Stromal cell of bone marrow (primary cell): Measurements from ENCODE around the gene KCNE4.

ENCODE experiments used
- DNase-seq: peaks from one replicate; pipeline ENCODE4 v3.0.0-alpha.2; 2012; ENCODE audit warnings: low read depth

KCNE4 gene, protein sequence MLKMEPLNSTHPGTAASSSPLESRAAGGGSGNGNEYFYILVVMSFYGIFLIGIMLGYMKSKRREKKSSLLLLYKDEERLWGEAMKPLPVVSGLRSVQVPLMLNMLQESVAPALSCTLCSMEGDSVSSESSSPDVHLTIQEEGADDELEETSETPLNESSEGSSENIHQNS

GRCh38 chr2:223051693-223052289 lies at the start of gene KCNE4:
KCNE4 (plus strand) TSS chr2:223052190; CDS start chr2:223052831, 641 bp downstream.
- DNase-seq = peak; percentile 69

GRCh38 chr2:223003191-223003590 lies 48.8 kb upstream of the KCNE4 start:
- no peak for DNase-seq

GRCh38 chr2:223005496-223005895 lies 46.5 kb upstream of the KCNE4 start:
- no peak for DNase-seq

GRCh38 chr2:223007531-223007930 lies 44.5 kb upstream of the KCNE4 start:
- no peak for DNase-seq

DNA sequence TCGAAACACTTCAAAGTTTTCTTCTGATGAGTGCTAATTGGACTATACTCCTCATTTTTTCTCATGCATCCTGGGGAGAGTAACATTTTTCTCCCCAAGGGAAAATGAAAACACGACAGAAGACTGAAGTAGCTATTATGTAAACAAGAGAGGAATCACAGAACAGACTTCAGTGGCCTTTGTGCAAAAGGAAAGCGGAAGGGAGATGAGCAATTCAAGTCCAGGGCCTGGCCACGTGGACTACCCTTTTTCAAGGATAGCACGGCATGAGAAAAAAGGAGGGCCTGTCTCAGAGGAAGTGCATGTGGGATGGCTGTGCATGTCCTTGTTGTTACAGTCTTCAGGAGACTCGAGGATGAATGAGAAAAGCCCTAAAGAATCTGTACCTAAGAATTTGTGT lies 43.8 kb upstream of the KCNE4 start:
- no peak for DNase-seq

DNA sequence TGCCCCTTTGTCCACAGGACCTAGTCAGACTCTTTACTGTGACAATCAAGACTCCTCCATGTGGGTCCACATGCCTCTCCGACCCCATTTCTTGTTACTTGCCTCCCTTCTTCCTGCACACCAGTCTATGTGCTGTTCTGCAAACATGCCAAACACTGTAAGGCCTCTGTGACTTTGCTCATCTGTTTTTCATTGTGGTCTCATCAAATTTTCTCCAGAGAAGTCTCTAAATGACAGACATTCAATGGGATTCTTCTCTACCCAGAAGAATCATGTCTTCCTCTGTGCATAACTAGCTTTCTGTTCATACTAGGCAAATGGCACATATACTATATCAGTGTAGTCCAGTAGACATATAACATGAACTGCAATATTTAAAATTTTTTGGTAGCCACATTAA lies 43.0 kb upstream of the KCNE4 start:
- no peak for DNase-seq

DNA sequence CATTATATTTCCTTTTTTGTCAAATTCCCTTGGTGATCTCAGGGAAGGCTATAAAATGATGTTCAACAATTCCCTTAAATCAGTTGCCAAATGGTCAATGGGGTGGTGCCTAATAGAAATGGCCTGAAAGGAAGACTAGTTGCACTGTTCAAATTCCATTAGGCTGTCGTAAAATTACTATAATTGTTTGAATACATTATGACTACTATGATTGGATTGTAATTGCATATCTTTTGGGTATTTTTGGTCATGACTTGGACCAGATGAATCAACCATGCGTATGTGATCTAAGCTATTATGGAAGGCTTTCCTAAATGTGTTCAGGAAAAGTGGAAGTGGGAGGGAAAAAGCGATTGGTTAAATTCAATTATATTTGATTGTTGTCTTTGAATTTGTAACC lies 41.3 kb upstream of the KCNE4 start:
- DNase-seq = peak; percentile 76

DNA sequence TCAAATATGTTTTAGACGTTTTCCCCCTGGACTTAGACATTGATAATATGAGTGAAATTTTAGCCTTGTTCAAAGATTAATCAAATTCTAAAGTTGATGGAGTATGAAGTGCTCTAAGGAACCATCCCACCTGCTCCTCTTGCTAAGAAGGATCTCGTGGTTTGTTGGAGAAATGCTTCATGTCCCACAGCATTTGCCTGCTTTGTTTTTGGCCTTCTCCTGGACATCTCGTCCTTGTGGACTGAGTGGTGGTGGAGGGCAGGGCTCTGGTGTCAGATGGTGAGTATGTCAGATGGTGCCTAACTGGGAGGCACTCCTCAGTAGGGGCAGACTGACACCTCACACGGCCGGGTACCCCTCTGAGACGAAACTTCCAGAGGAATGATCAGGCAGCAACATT lies 39.7 kb upstream of the KCNE4 start:
- no peak for DNase-seq

GRCh38 chr2:223019390-223019930 lies 32.5 kb upstream of the KCNE4 start:
- no peak for DNase-seq

DNA sequence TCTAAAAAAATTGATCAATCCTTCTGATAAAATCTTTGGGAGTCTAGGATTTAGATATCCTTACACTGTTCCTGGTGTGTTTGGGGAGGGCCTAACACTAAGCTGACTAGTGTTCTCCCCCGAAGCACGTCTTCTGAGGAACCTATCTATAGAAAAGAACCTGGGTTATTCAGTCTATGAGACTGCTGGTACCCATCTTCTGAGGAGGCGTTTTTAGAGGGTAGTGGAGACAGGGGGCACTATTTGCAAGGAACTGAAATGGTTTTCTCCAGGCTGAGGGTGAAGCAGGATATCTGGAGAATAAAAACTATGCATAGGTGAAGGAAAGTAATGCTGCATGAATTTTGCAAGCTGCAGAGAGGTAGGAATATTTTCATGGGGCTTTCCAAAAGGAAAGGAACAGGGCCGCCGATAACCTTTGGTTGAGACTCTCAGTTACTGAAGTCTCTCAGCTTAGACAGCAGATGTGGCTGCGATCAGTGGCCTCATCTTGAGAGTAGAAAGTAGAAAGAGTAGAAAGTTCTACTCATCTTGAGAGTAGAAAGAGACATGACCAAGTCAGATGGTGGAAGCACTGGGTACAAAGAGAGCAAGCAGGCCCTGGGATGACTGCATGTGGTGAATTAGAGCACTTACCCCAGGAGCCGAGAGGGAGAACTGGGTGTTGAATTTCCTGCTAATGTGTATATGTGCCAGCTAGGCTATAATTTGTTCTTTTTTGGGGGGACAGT lies 31.8 kb upstream of the KCNE4 start:
- no peak for DNase-seq

DNA sequence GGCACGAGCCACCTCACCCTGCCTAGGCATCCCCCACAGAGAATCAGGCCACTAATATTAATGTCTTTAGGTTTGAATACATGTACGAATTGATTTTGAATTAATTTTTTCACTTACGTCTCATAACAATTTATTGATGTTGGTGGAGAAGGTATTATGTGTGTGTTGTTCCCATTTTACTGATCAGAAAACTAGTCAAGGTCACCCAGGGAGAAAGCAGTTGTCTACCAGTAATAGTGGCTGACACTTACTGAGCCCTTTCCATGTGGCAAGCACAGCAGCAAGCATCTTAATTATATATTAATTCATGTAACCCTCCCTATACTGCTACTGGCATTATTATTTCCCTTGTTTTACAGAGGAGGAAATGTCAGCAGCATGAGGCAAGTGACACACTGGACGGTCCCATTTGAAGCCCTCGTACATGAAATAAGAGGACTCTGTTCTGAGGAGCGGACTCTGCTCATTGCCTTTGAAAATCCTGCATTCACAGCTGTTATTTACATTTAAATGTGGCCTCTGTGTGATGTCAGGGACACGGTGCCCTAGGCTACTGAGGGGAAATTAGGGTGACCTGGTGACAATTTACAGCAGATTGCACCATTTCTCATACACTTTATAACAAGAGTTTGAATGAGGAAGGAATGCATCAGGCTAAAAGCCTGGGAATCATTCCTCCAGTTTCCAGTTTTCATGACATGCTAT lies 30.9 kb upstream of the KCNE4 start:
- DNase-seq = no peak

DNA sequence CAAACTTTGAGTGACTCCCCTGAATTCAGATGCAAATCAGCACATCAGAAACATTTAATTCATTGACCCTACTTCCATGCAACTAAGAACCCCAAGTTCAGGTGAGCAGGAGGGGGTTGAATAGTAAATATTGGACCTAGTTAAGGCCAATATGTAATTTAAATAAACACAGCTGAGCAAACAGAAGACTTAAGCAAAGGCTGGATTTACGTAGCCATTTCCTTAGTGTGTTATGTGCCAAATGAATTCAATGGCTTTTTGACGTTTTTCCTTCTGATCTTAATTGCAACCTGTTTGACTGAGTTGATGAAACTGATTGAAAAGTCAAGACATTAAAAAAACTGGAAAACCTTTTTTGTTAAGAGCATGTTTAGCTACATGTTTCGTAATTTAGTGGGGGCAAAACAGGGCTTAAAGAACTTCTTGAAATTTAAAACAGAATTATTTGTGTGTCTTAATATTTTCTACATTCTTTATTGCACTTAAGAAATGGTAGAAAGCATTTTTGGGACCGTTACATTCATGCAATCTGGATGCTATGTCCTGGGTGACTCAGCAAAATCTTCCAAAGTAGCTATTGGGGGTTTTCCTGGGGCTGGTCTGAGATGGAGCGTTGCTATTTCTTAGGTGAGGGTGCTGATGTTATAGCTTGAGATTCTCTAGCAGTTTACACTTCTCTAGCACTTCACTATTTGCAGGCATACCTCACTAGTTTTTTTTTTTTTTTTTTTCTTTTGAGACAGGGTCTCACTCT lies 25.5 kb upstream of the KCNE4 start:
- no peak for DNase-seq

DNA sequence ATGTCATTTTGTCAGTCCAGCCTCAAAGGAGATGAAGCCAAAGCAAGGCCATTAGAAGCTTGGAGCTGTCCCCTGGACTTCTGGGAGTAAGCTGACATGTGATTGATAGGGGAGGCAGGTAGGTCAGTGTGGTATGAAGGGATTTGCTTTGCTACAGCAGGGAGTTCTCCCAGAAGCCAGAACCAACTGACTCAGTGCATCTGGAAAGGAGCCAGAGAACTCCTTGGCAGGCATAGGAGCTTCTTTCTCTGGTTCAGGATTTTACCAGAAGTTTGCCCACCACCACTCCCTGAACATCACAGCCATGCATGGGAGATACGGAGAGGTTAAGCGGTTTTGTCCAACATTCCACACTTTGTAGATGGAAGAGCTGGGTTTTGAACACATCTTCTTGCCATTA lies 24.5 kb upstream of the KCNE4 start:
- DNase-seq = peak; percentile 59

DNA sequence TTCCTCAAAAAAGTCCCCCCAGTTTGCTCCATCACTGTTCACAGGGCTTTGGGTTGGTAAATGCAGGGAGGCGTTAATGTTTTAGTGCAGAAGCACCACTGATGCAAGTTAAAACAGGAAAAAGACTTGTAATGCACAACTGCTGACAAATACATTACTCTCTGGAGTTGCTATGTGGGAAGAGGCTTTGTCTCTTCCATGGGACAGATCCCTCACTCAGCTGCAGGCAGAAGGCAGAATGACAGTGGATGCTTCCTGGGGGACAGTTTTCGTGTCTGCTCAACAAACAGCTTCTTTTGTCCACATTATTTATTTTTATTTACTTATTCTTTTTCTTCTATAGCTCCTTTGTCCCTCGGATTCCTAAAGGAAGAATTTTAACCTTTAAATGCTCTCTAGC lies 22.7 kb upstream of the KCNE4 start:
- no peak for DNase-seq

- no peak for DNase-seq
These were observed 19.5 kb upstream of the KCNE4 start for GRCh38 chr2:223032187-223033142.

DNA sequence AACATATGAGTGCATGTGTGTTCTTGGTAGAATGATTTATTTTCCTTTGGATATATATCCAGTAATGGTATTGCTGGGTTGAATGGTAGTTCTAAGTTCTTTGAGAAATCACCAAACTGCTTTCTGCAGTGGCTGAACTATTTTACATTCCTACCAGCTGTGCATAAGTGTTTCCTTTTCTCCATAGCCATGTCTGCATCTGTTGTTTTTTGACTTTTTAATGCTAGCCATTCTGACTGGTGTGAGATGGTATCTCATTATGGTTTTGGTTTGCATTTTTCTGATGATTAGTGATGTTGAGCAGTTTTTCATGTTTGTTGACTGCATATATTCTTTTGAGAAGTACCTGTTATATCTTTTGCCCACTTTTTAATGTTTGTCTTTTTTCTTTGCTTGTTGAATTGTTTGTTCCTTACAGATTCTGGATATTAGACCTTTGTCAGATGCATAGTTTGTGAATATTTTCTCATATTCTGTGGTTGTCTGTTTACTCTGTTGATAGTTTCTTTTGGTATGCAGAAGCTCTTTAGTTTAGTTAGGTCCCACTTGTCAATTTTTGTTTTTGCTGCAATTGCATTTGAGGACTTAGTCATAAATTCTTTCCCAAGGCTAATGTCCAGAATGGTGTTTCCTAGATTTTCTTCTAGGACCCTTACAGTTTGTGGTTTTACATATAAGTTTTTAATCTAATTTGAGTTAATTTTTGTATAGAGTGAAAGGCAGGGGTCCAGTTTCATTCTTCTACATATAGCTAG lies 17.6 kb upstream of the KCNE4 start:
- no peak for DNase-seq

- no peak for DNase-seq
These were observed 15.1 kb upstream of the KCNE4 start for GRCh38 chr2:223036790-223037444.

- DNase-seq = no peak
These were observed 14.6 kb upstream of the KCNE4 start for GRCh38 chr2:223037445-223037800.

DNA sequence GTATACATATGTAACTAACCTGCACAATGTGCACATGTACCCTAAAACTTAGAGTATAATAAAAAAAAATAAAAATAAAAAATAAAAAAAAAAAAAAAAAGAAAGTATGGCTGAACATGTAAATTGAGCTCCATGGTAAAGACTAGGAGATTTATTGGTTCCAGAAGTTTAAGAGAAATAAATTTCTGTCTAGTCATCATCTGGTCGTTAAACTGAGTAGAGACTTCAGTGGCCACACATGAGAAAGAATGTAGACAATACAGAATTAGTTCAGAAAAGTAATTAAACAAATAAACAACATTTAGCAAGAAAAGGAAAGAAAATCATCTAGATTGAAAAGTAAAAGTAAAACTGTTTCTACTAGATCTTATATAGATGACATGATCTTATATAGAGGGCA lies 12.4 kb upstream of the KCNE4 start:
- DNase-seq = no peak

DNA sequence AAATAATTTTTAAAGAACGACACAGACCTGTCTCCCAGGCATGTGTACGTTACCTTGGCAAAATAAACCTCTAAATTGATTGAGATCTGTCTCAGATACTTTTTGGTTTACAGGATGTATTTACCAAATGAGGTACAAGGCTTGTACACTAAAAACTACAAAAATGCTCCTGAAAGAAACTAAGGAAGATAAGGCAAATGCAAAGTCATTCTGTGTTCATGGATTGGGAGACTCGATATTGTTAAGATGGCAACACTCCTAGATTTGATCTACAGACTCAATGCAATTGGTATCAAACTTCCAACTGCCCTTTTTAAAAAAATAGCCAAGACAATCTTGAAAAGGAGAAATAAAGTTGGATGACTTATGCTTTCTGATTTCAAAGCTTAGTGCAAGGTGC lies 11.5 kb upstream of the KCNE4 start:
- no peak for DNase-seq
